Trophoblast cell (in vitro differentiated cells and primary cell): ENCODE data around the gene MPV17L2.

Experiments used
- DNase-seq, 2 donors: peaks; one replicate each; pipeline ENCODE4 v3.0.0-alpha.2; 2016
- H2AFZ ChIP-seq: 2 replicates; pipeline ENCODE4 v1.6.1; 2013; ENCODE audit warnings: low read length, moderate library complexity, mild to moderate bottlenecking; ENCODE audit not compliant: insufficient read depth, poor library complexity
- H2AK5ac ChIP-seq: 2 replicates; pipeline ENCODE4 v1.6.1; 2013; ENCODE audit warnings: mild to moderate bottlenecking, low read length
- H2BK120ac ChIP-seq: 2 replicates; pipeline ENCODE4 v1.6.1; 2013; ENCODE audit warnings: low read length, mild to moderate bottlenecking, moderate library complexity; ENCODE audit not compliant: insufficient read depth, poor library complexity
- H2BK12ac ChIP-seq: 2 replicates; pipeline ENCODE4 v1.6.1; 2013; ENCODE audit warnings: mild to moderate bottlenecking, low read length, moderate library complexity
- H2BK5ac ChIP-seq: 2 replicates; pipeline ENCODE4 v1.6.1; 2013; ENCODE audit warnings: low read length, low read depth, moderate library complexity, mild to moderate bottlenecking; ENCODE audit not compliant: poor library complexity
- H3K14ac ChIP-seq: 2 replicates; pipeline ENCODE4 v1.6.1; 2013; ENCODE audit warnings: mild to moderate bottlenecking, low read length
- H3K18ac ChIP-seq: 2 replicates; pipeline ENCODE4 v1.6.1; 2013; ENCODE audit warnings: mild to moderate bottlenecking, low read length
- H3K23ac ChIP-seq: 2 replicates; pipeline ENCODE4 v1.6.1; 2013; ENCODE audit warnings: low read length
- H3K27ac ChIP-seq: 2 replicates; pipeline ENCODE4 v1.5.1; 2013; ENCODE audit warnings: low read depth, mild to moderate bottlenecking, inconsistent platforms, low read length, moderate library complexity
- H3K27me3 ChIP-seq: 2 replicates; pipeline ENCODE4 v1.6.1; 2013; ENCODE audit warnings: inconsistent platforms, mild to moderate bottlenecking, low read length, moderate library complexity; ENCODE audit not compliant: insufficient read depth
- H3K36me3 ChIP-seq, 2 experiments: 1 replicate in 1 of 2; 2 replicates in 1 of 2; pipeline ENCODE4 v1.6.1; 2013; ENCODE audit warnings: low read length in 2 of 2, mild to moderate bottlenecking in 2 of 2, moderate library complexity in 1 of 2; ENCODE audit not compliant: insufficient read depth in 2 of 2, control insufficient read depth in 1 of 2
- H3K4ac ChIP-seq: 2 replicates; pipeline ENCODE4 v1.6.1; 2013; ENCODE audit warnings: low read depth, mild to moderate bottlenecking, low read length, moderate library complexity
- H3K4me1 ChIP-seq, 2 experiments: 1 replicate in 1 of 2; 2 replicates in 1 of 2; pipeline ENCODE4 v1.6.1; 2013; ENCODE audit warnings: low read length in 2 of 2, mild to moderate bottlenecking in 2 of 2, moderate library complexity in 1 of 2; ENCODE audit not compliant: insufficient read depth in 2 of 2, control insufficient read depth in 1 of 2
- H3K4me2 ChIP-seq: 2 replicates; pipeline ENCODE4 v1.6.1; 2013; ENCODE audit warnings: inconsistent platforms, mild to moderate bottlenecking, low read length, moderate library complexity
- H3K4me3 ChIP-seq: 2 replicates; pipeline ENCODE4 v1.5.1; 2013; ENCODE audit warnings: mild to moderate bottlenecking, low read depth, low read length, inconsistent platforms
- H3K79me1 ChIP-seq: one replicate; pipeline ENCODE4 v1.6.1; 2013; ENCODE audit warnings: low read length
- H3K79me2 ChIP-seq: 2 replicates; pipeline ENCODE4 v1.6.1; 2013; ENCODE audit warnings: low read length, mild to moderate bottlenecking; ENCODE audit not compliant: control insufficient read depth, insufficient read depth, poor library complexity
- H3K9ac ChIP-seq: 2 replicates; pipeline ENCODE4 v1.6.1; 2013; ENCODE audit warnings: mild to moderate bottlenecking, low read length
- H3K9me3 ChIP-seq: 2 replicates; pipeline ENCODE4 v1.6.1; 2013; ENCODE audit warnings: low read depth, mild to moderate bottlenecking, control low read depth, inconsistent platforms, low read length; ENCODE audit not compliant: insufficient read depth
- H4K12ac ChIP-seq: 2 replicates; pipeline ENCODE4 v1.6.1; 2013; ENCODE audit warnings: low read depth, mild to moderate bottlenecking, low read length, moderate library complexity
- H4K8ac ChIP-seq: 2 replicates; pipeline ENCODE4 v1.6.1; 2013; ENCODE audit warnings: low read depth, mild to moderate bottlenecking, low read length, moderate library complexity
- H4K91ac ChIP-seq: one replicate; pipeline ENCODE4 v1.6.1; 2013; ENCODE audit warnings: low read depth, mild to moderate bottlenecking, low read length, moderate library complexity
- WGBS: extraction: QIAGEN DNeasy Blood & Tissue Kit; methylation state at CpG from one replicate; pipeline ENCODE4 v1.1.7; 2013; ENCODE audit warnings: missing lambda C conversion rate; ENCODE audit not compliant: insufficient read length, insufficient coverage; ENCODE audit errors: extremely low coverage; 5-methylcytosine and 5-hydroxymethylcytosine counted together

The MPV17L2 gene

DNA sequence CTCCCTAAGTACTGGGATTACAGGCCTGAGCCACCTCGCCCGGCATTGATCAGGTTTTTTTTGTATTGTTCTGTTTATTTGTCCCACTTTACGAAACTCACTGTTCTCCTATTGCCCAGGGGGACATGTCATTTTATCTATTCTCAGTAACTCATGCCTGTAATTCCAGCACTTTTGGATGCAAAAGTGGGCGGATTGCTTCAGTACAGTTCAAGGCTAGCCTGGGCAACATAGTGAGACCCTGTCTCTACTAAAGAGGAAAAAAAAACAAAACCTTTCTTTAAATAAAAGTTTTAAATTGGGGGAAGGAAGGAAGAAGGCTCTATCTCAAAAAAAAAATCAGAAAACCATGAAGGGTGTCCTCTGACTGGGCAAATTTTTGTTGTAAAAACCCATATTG, 2.7 kb upstream of the MPV17L2 start:
- no peak overlapping the region for H3K14ac ChIP-seq

DNA sequence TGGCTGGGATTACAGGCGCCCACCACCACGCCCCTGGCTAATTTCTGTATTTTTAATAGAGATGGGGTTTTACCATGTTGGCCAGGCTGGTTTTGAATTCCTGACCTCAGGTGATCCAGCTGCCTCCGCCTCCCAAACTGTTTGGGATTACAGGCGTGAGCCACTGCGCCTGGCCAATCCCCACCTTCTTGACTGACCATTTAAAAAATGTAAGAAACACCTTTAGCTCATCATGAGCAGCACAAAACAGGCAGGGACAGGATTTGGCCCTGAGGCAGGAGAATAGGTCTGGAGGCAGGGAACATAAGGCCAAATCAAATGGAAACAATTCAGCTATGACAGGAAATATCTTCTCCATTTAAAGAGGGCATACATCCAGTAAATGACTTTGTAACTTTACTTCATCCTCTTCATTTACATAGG, 1.4 kb upstream of the MPV17L2 start:
- H3K4me2 ChIP-seq: no peak overlapping the region
- H3K79me1 ChIP-seq: peaks cover 6% of the 10 kb centered on the region
- no peak overlapping the region for H4K12ac ChIP-seq
- H3K9ac ChIP-seq: no peak overlapping the region
- H3K4me1 ChIP-seq: peaks cover 15 to 17% of the 10 kb centered on the region in 2 experiments
- no peak overlapping the region for H2AK5ac ChIP-seq
- no peak overlapping the region for H2AFZ ChIP-seq
- no peak overlapping the region for H2BK5ac ChIP-seq
- H3K18ac ChIP-seq: no peak overlapping the region
- H4K8ac ChIP-seq: no peak overlapping the region
- no peak overlapping the region for H3K14ac ChIP-seq
- H3K27ac ChIP-seq: no peak overlapping the region
- peak; percentile 86 to 91 for DNase-seq
- H3K4ac ChIP-seq: no peak overlapping the region
- H4K91ac ChIP-seq: no peak overlapping the region
- H2BK120ac ChIP-seq: no peak overlapping the region
- no CpG with 5 or more reads among the region's 5 CpGs for WGBS
- H3K79me2 ChIP-seq: peaks cover 6% of the 10 kb centered on the region
- H3K23ac ChIP-seq: no peak overlapping the region
- no peak overlapping the region for H2BK12ac ChIP-seq
- no peaks in the 10 kb centered on the region for H3K9me3 ChIP-seq
- peaks cover 11 to 12% of the 10 kb centered on the region in 2 experiments for H3K36me3 ChIP-seq
- no peaks in the 10 kb centered on the region for H3K27me3 ChIP-seq
- no peak overlapping the region for H3K4me3 ChIP-seq

More for the DNA sequence above, 2.7 kb upstream of the MPV17L2 start:
- H3K4me2 ChIP-seq: no peak overlapping the region
- no peaks in the 10 kb centered on the region for H3K9me3 ChIP-seq
- H3K79me1 ChIP-seq: peaks cover 6% of the 10 kb centered on the region
- H2BK5ac ChIP-seq: no peak overlapping the region
- H3K23ac ChIP-seq: no peak overlapping the region
- no peak overlapping the region for H3K4me3 ChIP-seq
- peaks cover 15 to 17% of the 10 kb centered on the region in 2 experiments for H3K4me1 ChIP-seq
- H3K27ac ChIP-seq: no peak overlapping the region
- H3K18ac ChIP-seq: no peak overlapping the region
- H4K91ac ChIP-seq: no peak overlapping the region
- DNase-seq: peak; percentile 21 to 55
- no CpG with 5 or more reads among the region's 4 CpGs for WGBS
- H3K36me3 ChIP-seq: peaks cover 3 to 4% of the 10 kb centered on the region in 2 experiments
- H3K27me3 ChIP-seq: no peaks in the 10 kb centered on the region
- H2AK5ac ChIP-seq: no peak overlapping the region
- no peak overlapping the region for H2BK120ac ChIP-seq
- no peak overlapping the region for H3K9ac ChIP-seq
- peaks cover 6% of the 10 kb centered on the region for H3K79me2 ChIP-seq
- no peak overlapping the region for H2BK12ac ChIP-seq
- H3K4ac ChIP-seq: no peak overlapping the region
- no peak overlapping the region for H4K12ac ChIP-seq
- no peak overlapping the region for H4K8ac ChIP-seq
- no peak overlapping the region for H2AFZ ChIP-seq

DNA sequence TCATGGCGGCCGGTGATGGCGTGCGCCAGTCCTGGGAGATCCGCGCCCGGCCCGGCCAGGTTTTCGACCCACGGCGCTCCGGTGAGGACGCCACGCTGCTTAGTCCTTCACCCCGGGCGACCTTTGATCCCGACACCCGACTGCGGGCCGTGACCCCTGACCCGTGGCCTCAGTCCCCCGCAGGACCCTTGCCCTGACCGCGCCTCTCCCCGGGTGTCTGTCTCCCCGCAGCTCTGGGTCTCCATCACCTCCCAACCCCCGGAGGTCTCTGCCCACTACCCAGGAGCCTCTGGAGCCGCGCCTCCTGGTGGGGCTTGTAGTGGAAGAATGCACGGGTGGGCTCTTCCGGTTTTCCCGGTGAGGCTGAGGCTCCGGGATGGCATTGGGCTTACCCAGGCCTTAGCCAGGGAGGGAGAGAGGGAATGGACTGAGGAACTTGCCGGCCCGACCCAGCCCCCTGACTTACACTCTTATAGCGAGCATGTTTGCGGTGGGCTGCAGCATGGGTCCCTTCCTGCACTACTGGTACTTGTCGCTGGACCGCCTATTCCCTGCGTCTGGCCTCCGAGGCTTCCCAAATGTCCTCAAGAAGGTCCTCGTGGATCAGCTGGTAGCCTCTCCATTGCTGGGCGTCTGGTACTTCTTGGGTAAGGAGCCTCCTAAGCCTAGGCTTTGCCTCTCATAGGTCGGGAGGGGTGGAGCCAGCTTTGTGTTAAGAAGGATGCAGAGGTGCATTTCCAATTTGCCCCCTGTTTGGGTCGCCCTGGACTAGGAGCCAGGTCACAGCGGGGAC, 566 bp downstream of the MPV17L2 start:
- no peak overlapping the region for H3K23ac ChIP-seq
- peak overlapping the region; percentile 75 for H3K14ac ChIP-seq
- H2BK120ac ChIP-seq: peak overlapping the region; percentile 73
- H3K36me3 ChIP-seq: peaks cover 11 to 12% of the 10 kb centered on the region in 2 experiments
- peak overlapping the region; percentile 8 for H3K4ac ChIP-seq
- H3K9ac ChIP-seq: peak overlapping the region; percentile 73
- no peaks in the 10 kb centered on the region for H3K27me3 ChIP-seq
- H4K8ac ChIP-seq: peak overlapping the region; percentile 85
- H3K9me3 ChIP-seq: no peaks in the 10 kb centered on the region
- H3K79me1 ChIP-seq: peaks cover 6% of the 10 kb centered on the region
- peak overlapping the region; percentile 99 for H3K4me3 ChIP-seq
- no CpG with 5 or more reads among the region's 46 CpGs for WGBS
- H4K12ac ChIP-seq: peak overlapping the region; percentile 75
- peak overlapping the region; percentile 69 for H3K18ac ChIP-seq
- peak overlapping the region; percentile 74 for H4K91ac ChIP-seq
- peaks cover 15 to 17% of the 10 kb centered on the region in 2 experiments for H3K4me1 ChIP-seq
- DNase-seq: no peak
- H3K4me2 ChIP-seq: peak overlapping the region; percentile 94
- peaks cover 6% of the 10 kb centered on the region for H3K79me2 ChIP-seq
- H2AFZ ChIP-seq: peak overlapping the region; percentile 80
- H3K27ac ChIP-seq: peak overlapping the region; percentile 51
- H2AK5ac ChIP-seq: peak overlapping the region; percentile 42
- H2BK12ac ChIP-seq: peak overlapping the region; percentile 5
- H2BK5ac ChIP-seq: peak overlapping the region; percentile 35

DNA sequence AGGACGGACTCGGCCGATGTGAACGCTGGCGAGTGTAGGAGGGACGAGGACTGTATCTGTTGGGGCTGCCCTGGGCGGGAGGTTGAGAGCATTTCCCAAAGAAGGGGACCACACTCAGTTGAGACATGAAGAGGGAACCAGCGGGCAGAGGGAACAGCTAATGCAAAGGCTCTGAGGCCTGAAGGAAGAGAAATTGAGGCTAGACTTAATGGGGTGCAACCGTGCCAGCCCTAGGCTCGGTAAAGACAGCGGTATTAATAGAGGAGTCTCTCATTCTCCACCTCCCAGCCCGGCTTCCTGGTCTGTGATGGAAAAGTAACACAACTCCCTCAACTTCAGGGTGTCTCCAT, 1.1 kb downstream of the MPV17L2 start:
- Histone ChIP-seq H2AK5ac (peak overlapping the region; percentile 42), H3K18ac (peak overlapping the region; percentile 63), H3K79me1 (peaks cover 6% of the 10 kb centered on the region), H3K4me2 (peak overlapping the region; percentile 94), H3K36me3 (peaks cover 11 to 12% of the 10 kb centered on the region in 2 experiments), H4K91ac (no peak overlapping the region), H3K14ac (no peak overlapping the region), H2BK12ac (no peak overlapping the region), H3K79me2 (peaks cover 6% of the 10 kb centered on the region), H2BK120ac (no peak overlapping the region), H3K27me3 (no peaks in the 10 kb centered on the region), H3K4me1 (peaks cover 15 to 17% of the 10 kb centered on the region in 2 experiments), H3K9me3 (no peaks in the 10 kb centered on the region), H2AFZ (peak overlapping the region; percentile 53), H3K23ac (no peak overlapping the region), H4K8ac (peak overlapping the region; percentile 85), H2BK5ac (no peak overlapping the region), H3K4me3 (peak overlapping the region; percentile 99), H3K9ac (no peak overlapping the region), H4K12ac (peak overlapping the region; percentile 12), H3K4ac (no peak overlapping the region), H3K27ac (no peak overlapping the region)
- no peak for DNase-seq
- WGBS: no CpG with 5 or more reads among the region's 12 CpGs
